DMS53 treated with DMSO at 0.1 percent for 48 hours (cell line): ENCODE results near the gene RRAGC.
"Not testable (repeated sequence)": the region's sequence is repeated elsewhere in the genome, so short reads cannot be mapped to it uniquely, and the experiment has no call there.

ENCODE experiments used
- DNase-seq: peaks from one replicate; lab custom pipeline; 2025; ENCODE audit not compliant: unreplicated experiment; lab: John Stamatoyannopoulos, UW

Gene RRAGC

DNA sequence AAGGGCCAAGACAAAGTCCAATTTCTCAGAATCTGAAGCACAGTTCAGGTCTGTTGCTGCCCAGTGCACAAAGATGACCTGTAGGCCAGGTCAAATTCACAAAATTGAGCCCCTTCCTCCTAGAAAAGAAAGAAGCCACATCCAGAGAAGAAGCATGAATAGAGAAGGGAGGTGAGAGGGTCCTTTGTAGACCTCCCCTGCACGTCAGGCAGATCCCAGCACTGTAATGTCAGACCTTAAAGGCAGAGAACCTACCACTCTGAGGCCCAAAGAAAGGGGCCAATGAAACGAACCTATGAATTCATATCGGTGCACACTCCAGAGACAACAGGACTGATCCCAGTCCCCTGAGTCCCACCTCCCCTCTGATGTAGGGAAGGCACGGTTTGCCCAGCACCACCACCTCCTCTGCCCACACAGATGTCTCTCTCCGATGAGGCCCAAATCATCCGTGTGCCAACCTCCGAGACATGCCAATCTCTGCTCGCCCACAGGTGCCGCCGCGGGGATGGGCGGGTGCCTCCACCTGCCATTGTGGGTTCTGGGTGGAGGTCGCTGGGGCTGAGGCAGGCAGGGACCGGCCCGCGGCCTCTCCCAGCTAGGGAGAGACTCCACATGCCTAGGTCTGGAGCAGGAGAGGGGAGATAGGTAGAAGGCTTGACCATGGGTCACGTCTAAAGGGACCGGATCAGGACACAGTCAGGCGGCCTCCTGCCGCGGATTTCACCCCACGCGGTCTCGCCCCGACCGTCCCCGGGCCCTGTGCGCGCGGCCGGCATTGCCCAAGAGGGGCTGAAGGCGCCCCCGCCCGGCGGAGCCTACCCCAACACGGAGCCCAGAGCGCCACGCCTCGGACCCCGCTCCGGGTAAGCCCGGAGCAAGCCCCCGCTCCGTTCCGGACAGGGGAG, 42.1 kb downstream of the RRAGC start:
- no peak for DNase-seq

- DNase-seq, result no peak
These were observed 43.5 kb downstream of the RRAGC start for GRCh38 chr1:38815903-38816627.

DNA sequence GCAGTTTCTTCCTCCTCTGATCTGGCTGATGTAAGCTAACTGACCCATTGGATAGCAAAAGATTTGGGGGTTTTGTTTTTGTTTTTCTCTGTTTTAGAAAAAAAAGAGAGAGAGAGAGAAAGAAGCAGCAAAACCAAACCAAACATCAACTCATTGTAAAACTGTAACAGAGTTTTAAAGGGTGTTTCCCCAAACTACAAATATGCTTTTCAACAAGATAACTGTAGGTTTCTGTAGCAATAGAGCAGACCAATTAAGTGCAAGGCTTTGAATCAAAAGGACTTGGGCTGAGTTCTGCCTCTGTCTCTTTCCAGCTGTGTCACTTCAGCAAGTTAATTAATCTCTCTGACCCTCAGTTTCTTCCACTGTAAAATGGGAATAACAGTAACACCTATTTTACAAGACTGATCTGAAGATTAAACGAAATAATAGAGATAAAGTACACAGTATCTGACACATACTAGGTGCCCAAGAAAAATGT, 44.5 kb downstream of the RRAGC start:
- DNase-seq, result no peak

DNA sequence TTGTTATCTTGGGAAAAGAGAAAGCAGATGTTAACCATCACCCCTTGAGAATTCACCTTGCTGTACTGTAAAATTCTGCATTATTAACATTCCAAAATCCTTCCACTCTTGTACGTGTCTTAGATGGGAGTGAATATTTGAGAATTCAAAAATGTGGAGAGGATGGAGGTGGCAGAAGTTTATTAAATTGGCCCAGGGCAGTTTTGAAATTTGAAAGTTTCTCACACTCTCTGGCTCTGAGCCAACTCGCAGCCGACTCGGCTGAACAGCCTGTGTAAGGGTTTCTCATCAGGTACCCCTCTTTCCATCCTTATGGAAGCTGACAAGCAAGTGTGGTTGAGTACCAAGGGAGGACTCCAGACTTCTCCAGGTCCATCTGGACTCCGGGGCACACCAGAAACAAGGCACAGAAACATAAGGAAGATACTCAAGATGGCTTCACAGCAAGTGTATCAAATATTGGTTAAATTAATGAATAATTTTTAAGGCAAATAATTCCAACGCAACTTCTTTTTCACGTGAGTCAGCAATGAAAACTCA, 45.1 kb downstream of the RRAGC start:
- DNase-seq, result no peak

- DNase-seq, result no peak
These were observed 46.6 kb downstream of the RRAGC start for GRCh38 chr1:38812981-38813380.

DNA sequence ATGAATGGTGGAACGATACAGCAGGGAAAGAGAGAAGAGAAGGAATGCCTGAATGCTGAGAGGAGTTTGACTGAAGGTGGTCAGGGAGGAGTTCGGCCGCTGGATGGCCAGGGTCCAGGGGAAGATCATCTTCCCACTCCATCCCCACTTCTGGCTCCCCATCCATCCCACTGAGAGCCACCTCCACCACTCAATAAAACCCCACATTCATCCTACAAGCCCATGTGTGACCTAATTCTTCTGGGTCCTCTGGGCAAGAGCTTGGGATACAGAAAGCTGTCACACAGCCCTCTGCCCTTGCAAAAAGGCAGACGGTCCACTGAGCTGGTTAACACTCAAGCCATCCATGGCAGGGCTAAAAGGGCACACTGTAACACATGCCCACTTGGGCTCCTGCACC, 48.1 kb downstream of the RRAGC start:
- not testable (repeated sequence) for DNase-seq

- no peak for DNase-seq
These were observed 53.5 kb downstream of the RRAGC start for GRCh38 chr1:38806090-38806489.

GRCh38 chr1:38805036-38805435, 54.5 kb downstream of the RRAGC start:
- DNase-seq, result no peak

DNA sequence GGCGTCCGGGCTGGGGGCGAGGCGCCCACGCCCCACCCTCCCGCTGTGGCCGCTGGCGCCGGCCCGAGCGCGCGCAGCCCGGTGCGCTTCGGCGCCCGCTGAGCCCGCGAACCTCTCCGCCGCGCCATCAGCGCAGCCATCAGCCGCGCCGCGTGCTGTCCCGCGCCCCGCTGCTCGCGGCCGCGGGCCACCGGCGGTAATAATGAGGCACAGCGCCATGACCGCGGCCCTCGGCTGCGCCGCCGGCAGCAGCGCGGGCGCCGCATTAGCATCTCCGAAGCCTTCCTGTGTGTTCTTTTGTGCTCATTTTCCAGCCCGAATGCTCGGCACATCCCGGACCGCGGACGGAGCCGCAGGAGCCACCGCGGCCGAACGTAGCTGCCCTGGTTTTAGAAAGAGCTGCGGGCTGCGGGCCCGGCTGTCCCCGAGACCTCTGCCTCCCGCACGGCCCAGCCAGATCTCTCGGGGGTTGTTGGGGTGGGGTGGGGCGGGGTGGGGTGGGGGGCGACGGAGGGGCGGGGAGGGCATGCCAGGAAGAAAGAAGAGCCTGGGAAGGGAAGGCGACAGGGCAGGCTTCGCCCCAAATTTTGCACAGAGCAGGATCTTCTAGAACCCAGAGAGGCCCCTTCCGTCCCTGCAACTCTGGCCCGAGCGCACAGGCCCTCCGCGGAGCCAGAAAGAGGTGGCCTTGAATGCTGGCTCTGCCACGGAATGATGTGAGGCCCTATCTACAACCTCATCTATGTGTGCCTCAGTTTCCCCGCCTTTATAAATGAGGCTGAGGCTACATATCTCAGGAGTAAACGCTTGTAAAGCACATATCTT, 55.3 kb downstream of the RRAGC start:
- no peak for DNase-seq

- no peak for DNase-seq
These were observed 55.9 kb downstream of the RRAGC start for GRCh38 chr1:38803647-38804046.

- DNase-seq, result no peak
These were observed 58.6 kb downstream of the RRAGC start for GRCh38 chr1:38800720-38801671.

DNA sequence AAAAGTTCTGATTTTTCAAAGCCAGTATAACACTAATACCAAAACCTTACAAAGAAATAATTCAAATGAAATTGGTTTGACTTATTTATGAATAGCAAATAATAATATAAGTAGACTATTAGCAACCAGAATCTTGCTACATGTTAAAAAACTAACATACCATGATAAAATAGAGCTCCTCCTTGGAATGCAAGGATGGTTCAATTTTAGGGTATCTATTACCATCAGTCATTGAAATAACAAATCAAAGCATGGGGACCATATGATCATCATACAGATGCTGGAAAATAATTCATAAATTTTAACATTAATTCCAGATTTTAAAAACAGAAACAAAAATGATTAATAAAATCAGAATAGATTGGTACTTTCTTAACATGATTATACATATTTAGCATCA, 66.3 kb downstream of the RRAGC start:
- no peak for DNase-seq

- DNase-seq, result no peak
These were observed 67.7 kb downstream of the RRAGC start for GRCh38 chr1:38791892-38792291.

- DNase-seq, result no peak
These were observed 68.4 kb downstream of the RRAGC start for GRCh38 chr1:38791164-38791515.

GRCh38 chr1:38790422-38791163, 69.0 kb downstream of the RRAGC start:
- DNase-seq, result no peak

- no peak for DNase-seq
These were observed 69.9 kb downstream of the RRAGC start for GRCh38 chr1:38789498-38790169.

DNA sequence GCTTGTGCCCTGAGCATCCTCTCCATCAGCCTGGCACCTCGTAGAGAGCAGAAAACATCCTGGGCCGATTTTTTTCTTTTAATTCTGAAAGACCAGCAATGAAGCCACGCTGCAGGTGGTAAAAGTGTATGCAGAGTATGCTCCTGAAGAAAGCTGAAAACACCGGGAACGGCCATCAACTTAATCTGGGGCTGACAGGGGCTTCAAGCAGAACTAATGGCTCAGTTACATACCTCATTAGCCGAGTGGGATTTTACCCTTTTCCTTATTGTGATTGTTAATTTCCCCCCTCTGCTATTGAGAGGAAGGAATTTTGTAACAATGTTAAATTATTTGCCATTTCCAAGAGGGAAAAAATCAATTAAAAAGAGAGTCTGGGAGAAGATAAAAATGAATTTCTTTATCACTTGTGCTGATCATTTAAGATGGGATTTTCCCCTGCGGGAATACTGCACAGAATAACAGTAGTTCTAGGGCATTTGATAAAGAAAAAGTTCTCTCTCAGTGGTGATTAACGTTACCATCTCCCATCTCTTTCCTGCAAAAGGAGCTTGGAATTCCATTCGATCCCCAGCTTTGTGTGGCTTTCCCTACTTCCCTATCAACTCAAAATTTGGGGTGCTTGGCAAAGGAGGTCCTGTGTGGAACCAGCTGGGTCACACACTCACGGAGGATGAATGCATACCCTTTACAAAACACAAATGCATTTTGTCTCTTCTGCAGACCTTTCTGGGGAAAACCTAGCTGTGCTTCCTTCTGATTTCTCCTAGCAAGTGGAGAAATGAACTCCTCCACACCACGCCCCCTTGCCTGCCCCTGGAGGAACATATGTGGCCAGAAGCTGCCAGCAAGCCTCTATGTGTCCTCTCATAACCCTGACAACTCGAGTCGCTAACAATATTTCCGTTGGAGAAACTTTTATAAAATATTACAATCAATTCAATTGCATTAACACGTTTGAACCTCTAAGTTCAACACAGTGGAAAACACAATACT, 70.9 kb downstream of the RRAGC start:
- no peak for DNase-seq
